HG02943 (cell line): Measurements from ENCODE around the gene C4orf50.

Experiments
- ATAC-seq: cut with Tn5 transposase; IDR thresholded peaks from one replicate; pipeline ENCODE4 v1.9.1; 2021; ENCODE audit warnings: mild to moderate bottlenecking, low read depth, moderate library complexity; ENCODE audit not compliant: unreplicated experiment

Gene C4orf50

GRCh38 chr4:5973486-5974220 is 44.6 kb downstream of the C4orf50 start:
- no peak for ATAC-seq

- no peak for ATAC-seq
Measured at GRCh38 chr4:5973033-5973432, 45.2 kb downstream of the C4orf50 start.

DNA sequence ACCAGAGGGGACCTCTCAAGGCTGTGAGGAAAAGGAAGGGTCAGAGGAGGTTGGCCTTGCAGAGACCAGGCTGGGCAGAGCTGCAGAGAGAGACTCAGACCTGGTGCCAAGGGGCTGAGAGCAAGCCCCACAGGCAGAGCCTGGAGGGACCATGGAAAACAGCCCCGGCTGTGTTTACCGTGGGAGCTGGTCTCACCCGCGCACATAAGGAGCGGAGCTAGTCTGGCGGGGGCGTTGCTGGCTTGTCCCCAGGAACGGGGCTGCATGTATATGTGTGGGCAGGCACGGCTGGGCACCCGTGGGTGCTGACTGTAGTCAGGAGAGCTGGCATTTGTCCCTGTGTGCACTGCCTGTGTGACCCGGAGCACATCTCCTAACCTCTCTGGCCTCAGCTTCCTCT is 45.7 kb downstream of the C4orf50 start:
- no peak for ATAC-seq

- ATAC-seq, result no peak
Measured at GRCh38 chr4:5971078-5971450, 47.2 kb downstream of the C4orf50 start.

GRCh38 chr4:5970381-5971077 is 47.7 kb downstream of the C4orf50 start:
- no peak for ATAC-seq

GRCh38 chr4:5969777-5970176 is 48.5 kb downstream of the C4orf50 start:
- no peak for ATAC-seq

- no peak for ATAC-seq
Measured at GRCh38 chr4:5969336-5969735, 48.9 kb downstream of the C4orf50 start.

GRCh38 chr4:5968246-5968645 is 50.0 kb downstream of the C4orf50 start:
- no peak for ATAC-seq

DNA sequence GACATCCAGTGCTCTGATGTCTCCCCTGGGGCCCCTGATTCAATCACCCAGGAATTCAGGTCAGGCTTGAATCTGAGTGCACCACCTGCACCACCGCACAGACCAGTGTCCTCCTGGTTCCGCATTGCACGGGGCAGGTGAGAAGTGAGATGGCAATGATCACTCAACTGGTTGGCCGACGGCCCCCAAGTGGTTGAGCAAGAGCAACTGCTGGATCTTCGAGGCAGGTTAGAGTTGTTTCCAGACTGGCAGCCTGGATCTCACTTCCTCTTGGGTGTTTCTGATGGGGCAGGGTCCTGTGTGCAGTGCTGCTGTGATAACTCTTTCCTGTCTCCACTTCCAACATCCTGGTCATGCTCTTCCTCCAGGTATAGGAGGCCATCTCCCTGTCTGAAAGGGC is 50.4 kb downstream of the C4orf50 start:
- no peak for ATAC-seq

GRCh38 chr4:5965225-5965624 is 53.0 kb downstream of the C4orf50 start:
- ATAC-seq, result no peak

DNA sequence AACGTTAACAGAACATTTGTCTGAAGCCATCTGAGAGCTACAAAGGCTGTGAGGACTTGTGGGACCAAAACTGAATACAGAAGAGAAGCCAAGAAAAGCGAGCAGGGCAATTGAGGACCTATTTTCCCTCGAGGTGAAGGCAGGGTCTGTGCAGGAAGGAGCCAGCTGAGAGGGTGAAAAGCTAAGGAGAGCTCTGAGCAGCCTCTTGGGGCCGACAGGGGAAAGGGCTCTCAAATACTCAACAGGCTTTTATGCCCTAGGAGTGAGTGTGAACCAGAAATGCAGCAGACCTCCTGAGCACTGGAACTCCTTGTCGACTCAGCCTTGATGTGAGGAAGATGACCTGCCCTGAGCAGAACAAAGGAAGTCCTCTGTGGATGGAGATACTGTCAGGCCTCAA is 54.2 kb downstream of the C4orf50 start:
- ATAC-seq, result no peak

DNA sequence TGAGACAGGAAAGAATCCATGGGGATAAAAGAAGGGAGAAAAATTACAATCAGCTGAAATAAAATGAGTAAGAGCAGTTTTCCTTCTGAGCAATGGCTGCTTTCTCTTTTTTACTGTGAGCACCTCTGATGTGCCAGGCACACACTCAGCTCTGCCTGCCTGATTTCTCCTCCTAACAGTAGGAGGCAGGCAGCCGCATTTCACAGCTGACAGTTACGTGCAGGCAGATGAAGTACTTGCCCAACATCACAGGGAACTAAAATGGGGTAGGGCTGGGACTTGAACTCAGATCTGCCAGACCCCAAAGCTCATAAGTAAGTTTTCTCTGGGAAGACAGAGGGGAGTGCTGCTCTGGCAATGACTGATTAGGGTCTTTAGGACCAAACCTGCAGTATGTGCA is 54.6 kb downstream of the C4orf50 start:
- no peak for ATAC-seq

DNA sequence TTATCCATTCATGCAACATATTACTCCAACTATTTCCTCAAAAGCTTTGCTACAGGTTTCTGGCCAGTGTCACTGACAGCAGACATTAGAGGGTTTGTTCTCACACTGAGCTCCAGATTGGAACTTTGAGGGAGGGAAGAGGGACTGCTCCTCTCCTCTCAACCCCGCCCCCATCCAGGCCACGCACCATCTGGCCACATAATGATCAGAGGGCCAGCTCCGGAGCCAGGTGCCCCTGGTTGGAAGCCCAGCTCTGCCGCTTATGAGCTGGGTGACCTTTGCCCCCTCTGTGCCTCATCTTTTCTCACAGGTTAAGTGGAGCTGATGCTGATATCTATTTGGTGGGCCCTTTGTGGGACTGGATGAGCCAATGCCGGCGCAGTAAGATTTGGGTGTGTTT is 55.8 kb downstream of the C4orf50 start:
- no peak for ATAC-seq

GRCh38 chr4:5960252-5960880 is 57.9 kb downstream of the C4orf50 start:
- no peak for ATAC-seq

- no peak for ATAC-seq
Measured at GRCh38 chr4:5959211-5959982, 58.8 kb downstream of the C4orf50 start.

GRCh38 chr4:5958199-5958735 is 60.0 kb downstream of the C4orf50 start:
- ATAC-seq, result no peak

DNA sequence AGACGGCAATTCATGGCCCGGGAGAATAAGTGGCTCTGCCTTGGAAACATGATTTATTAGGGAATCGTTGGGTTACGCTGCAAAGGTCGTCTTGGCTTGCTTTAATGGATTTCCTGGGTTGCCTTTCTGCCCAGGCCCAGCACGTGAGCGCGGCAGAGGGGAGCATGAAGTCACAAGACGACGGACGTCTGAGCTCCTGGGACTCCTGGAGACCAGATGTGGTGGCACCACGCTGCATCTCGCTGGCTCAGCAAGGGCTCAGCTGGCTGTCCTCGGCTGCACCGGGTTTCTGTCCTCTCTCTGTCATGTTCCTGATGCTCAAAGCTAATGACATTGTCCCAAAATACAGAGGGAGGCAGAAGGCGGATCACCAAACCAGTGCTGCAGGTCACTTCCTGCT is 61.2 kb downstream of the C4orf50 start:
- no peak for ATAC-seq

GRCh38 chr4:5956285-5957021 is 61.8 kb downstream of the C4orf50 start:
- ATAC-seq, result no peak

GRCh38 chr4:5955856-5956255 is 62.4 kb downstream of the C4orf50 start:
- no peak for ATAC-seq

- ATAC-seq, result no peak
Measured at GRCh38 chr4:5955201-5955821, 62.9 kb downstream of the C4orf50 start.
